Keratinocyte (primary cell): ENCODE results near the gene GH2. TPM values are rescaled to one million over a fixed set of nuclear protein-coding genes. Genes with fewer than 3 reads are reported as not detected.
"Not testable (repeated sequence)": the region's sequence is repeated elsewhere in the genome, so short reads cannot be mapped to it uniquely, and the experiment has no call there.

Experiments used
- DNase-seq: peaks from one replicate; pipeline ENCODE4 v3.0.0-alpha.2; 2011; ENCODE audit warnings: low read depth, missing footprints, low spot score
- FAIRE-seq: peaks from 2 replicates; lab custom pipeline; 2011; peaks lifted over from hg19 to GRCh38; lab: Jason Lieb, UNC
- H2AFZ ChIP-seq: 2 replicates; pipeline ENCODE4 v1.6.0; 2012; ENCODE audit warnings: low read length, control low read depth, inconsistent platforms; ENCODE audit not compliant: control insufficient read depth
- H3K27ac ChIP-seq: 2 replicates; pipeline ENCODE4 v1.5.1; 2011; ENCODE audit warnings: low read length; ENCODE audit not compliant: control insufficient read depth, insufficient read depth
- H3K27me3 ChIP-seq: 3 replicates; pipeline ENCODE4 v1.6.0; 2011; ENCODE audit warnings: low read length; ENCODE audit not compliant: control insufficient read depth, insufficient read depth; ENCODE audit errors: extremely low read depth
- H3K36me3 ChIP-seq, 2 experiments: 2 replicates in 1 of 2; 3 replicates in 1 of 2; pipeline ENCODE4 v1.5.1; 2011; ENCODE audit warnings: low read length in 2 of 2, mild to moderate bottlenecking in 1 of 2; ENCODE audit not compliant: control insufficient read depth in 2 of 2, insufficient read depth in 2 of 2; ENCODE audit errors: extremely low read depth in 1 of 2
- H3K4me1 ChIP-seq: 3 replicates; pipeline ENCODE4 v1.5.1; 2011; ENCODE audit warnings: low read length; ENCODE audit not compliant: control insufficient read depth, insufficient read depth; ENCODE audit errors: extremely low read depth
- H3K4me2 ChIP-seq: 3 replicates; pipeline ENCODE4 v1.6.0; 2011; ENCODE audit warnings: low read depth, low read length; ENCODE audit not compliant: control insufficient read depth, insufficient read depth; ENCODE audit errors: extremely low read depth
- H3K4me3 ChIP-seq, 3 experiments: fragments of 200-600 bp in 1 of 3; sonication (generic) in 1 of 3; 2 replicates in 2 of 3; 3 replicates in 1 of 3; pipeline ENCODE4 v1.5.1; 2011 to 2016; ENCODE audit warnings: low read length in 3 of 3, mild to moderate bottlenecking in 3 of 3, control low read depth in 2 of 3, inconsistent platforms in 1 of 3, low read depth in 1 of 3, mixed read lengths in 1 of 3, mixed run types in 1 of 3, moderate library complexity in 1 of 3; ENCODE audit not compliant: control insufficient read depth in 2 of 3, insufficient read depth in 2 of 3; ENCODE audit errors: extremely low read depth in 1 of 3
- H3K79me2 ChIP-seq: 2 replicates; pipeline ENCODE4 v1.6.0; 2012; ENCODE audit warnings: low read length; ENCODE audit not compliant: control insufficient read depth, insufficient read depth
- H3K9ac ChIP-seq: 3 replicates; pipeline ENCODE4 v1.6.0; 2011; ENCODE audit warnings: low read length; ENCODE audit not compliant: control insufficient read depth, insufficient read depth; ENCODE audit errors: extremely low read depth
- H3K9me1 ChIP-seq: 3 replicates; pipeline ENCODE4 v1.6.0; 2011; ENCODE audit warnings: low read length; ENCODE audit not compliant: control insufficient read depth, insufficient read depth; ENCODE audit errors: extremely low read depth
- H3K9me3 ChIP-seq: 2 replicates; pipeline ENCODE4 v1.5.1; 2012; ENCODE audit warnings: low read depth, low read length; ENCODE audit not compliant: control insufficient read depth
- H4K20me1 ChIP-seq: 3 replicates; pipeline ENCODE4 v1.6.0; 2011; ENCODE audit warnings: low read length; ENCODE audit not compliant: control insufficient read depth, insufficient read depth; ENCODE audit errors: extremely low read depth
- CTCF ChIP-seq, 3 experiments: IDR thresholded peaks in 1 of 3; conservative IDR thresholded peaks in 1 of 3; optimal IDR thresholded peaks in 1 of 3; 2 replicates in 2 of 3; 3 replicates in 1 of 3; pipeline versions ENCODE3 to v1.5.1; 2011; ENCODE audit warnings: low read length in 3 of 3, mild to moderate bottlenecking in 3 of 3, moderate library complexity in 2 of 3, control low read depth in 1 of 3, inconsistent platforms in 1 of 3; ENCODE audit not compliant: insufficient read depth in 2 of 3; ENCODE audit errors: extremely low read depth in 1 of 3
- EZH2 ChIP-seq: IDR thresholded peaks from one replicate; pipeline ENCODE4 v1.6.1; 2012; ENCODE audit warnings: inconsistent platforms, mild to moderate bottlenecking, low read length, moderate library complexity
- dilution Hi-C: fragments of 300-500 bp; cut with MboI; formaldehyde crosslinking; loops from one replicate; pipeline ENCODE4 v1.7.0; 2020; ENCODE audit warnings: low sequenced_read_pairs; ENCODE audit not compliant: extremely low pct_ligation_motif_present
- polyA plus RNA-seq, 5 experiments: library from polyadenylated mRNA; depleted of rRNA in 3 of 5; stranded (reverse) in 3 of 5; stranded (forward) in 1 of 5; unstranded in 1 of 5; fragments of >200 nt; gene quantifications; 1 replicate in 1 of 5; 2 replicates in 3 of 5; 3 replicates in 1 of 5; pipeline versions ENCODE4 v1.2.1 to v1.2.3, GENCODE V29; 2011 to 2012; ENCODE audit warnings: missing spikeins in 2 of 5, low read depth in 1 of 5, low replicate concordance in 1 of 5

The GH2 gene
- polyA plus RNA-seq, 1 donor (not counting 4 experiments of a cell fraction or from before 2014, with no cell fraction given), result not detected

DNA sequence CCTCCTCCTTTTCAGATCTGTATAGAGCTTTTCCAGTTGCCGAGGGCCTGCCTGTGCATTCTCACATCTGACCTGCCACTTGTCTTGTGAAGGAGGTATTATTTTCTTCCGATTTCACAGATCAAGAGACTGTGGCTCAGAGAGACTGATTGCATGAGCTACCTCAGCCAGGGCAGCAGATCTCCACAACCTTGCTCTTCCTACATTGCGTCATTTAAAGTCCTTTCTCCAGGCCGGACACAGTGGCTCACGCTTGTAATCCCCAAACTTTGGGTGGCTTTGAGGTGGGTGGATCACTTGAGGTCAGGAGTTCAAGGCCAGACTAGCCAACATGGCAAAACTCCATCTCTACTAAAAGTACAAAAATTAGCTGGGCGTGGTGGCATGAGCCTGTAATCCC lies 38.3 kb upstream of the GH2 start:
- H3K9me3 ChIP-seq, FAIRE-seq, dilution Hi-C loops: not testable (repeated sequence)

DNA sequence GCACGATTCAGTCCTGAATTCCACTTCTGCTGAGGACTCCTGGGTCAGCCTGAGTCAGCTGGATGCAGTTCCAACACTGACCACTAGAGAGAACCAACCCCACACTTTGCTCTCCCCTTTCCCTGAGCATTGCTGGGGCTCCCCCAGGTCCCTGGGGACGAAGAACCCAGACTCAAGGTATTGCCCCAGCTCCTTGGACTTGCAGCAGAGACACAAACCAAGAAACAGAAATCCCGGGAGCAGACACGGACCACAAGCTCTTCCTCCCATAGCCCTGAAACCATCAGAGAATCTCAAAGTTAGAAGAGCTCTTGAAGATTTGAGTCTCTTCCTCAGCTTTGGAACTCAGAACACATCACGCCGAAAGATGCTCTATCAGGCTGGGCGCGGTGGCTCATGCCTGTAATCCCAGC lies 37.6 kb upstream of the GH2 start:
- DNase-seq (no peak), FAIRE-seq (peak; percentile 32)
- Histone ChIP-seq H3K9me3 (no peaks in the 10 kb centered on the region), H3K9me1 (no peaks in the 10 kb centered on the region), H3K4me1 (no peaks in the 10 kb centered on the region), H3K36me3 (no peaks in the 10 kb centered on the region), H4K20me1 (no peaks in the 10 kb centered on the region), H3K27ac (no peak overlapping the region), H3K27me3 (no peaks in the 10 kb centered on the region), H2AFZ (no peak overlapping the region), H3K9ac (no peak overlapping the region), H3K79me2 (no peaks in the 10 kb centered on the region), H3K4me2 (no peak overlapping the region), H3K4me3 (no peak overlapping the region)
- TF ChIP-seq CTCF (optimal IDR thresholded peaks at IDR 0.05 in 1 of 3, IDR thresholded peaks at IDR 0.05 in 1 of 3, conservative IDR thresholded peaks at IDR 0.05 in 1 of 3; ENCODE audit: extremely low read depth in 1 of 3, insufficient read depth in 2 of 3, low read length in 3 of 3) (peak; percentile 77 to 92 (median 89)), EZH2 (no peak)
- dilution Hi-C loops, result no loop called here

More for the DNA sequence above, 38.3 kb upstream of the GH2 start:
- not testable (repeated sequence) for H3K4me2 ChIP-seq, H4K20me1 ChIP-seq, DNase-seq, H3K9me1 ChIP-seq, H3K9ac ChIP-seq, H3K27me3 ChIP-seq, H2AFZ ChIP-seq, H3K79me2 ChIP-seq, H3K4me1 ChIP-seq, H3K36me3 ChIP-seq, H3K27ac ChIP-seq, H3K4me3 ChIP-seq

DNA sequence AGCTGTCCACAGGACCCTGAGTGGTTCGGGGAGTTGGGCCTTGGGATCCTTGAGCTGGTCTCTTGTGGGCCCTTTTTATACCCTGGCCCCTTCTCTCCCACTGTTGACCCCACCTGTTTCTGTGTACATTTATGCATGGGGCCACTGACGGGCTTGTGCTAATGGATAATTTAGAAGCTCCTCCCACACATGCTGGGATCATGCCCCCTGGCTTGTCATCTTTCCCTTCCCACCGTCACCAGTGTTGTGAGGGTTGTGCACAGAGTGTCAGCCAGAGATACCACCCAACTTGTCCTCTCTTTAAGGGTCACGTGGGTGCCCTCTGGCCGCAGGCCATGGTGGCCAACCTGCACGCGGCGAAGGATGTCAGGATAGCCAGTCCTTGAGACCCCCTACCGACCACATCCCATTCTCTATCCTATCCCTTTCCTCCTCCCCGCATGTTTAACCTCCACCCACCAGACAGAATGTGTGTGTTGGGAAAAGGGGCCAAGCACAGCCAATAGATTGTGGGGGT lies 37.1 kb upstream of the GH2 start, which contains the start of gene GH1:
TSS of gene GH1 (minus strand) at position 51 of the 517 bp plus-strand sequence. CDS start 63 bp downstream, outside the sequence.
- H3K27me3 ChIP-seq, H2AFZ ChIP-seq, FAIRE-seq, dilution Hi-C loops, H3K9ac ChIP-seq, H3K79me2 ChIP-seq, H3K27ac ChIP-seq, H3K4me3 ChIP-seq, H3K4me2 ChIP-seq, H3K9me3 ChIP-seq, H3K9me1 ChIP-seq, H4K20me1 ChIP-seq, DNase-seq, H3K4me1 ChIP-seq, H3K36me3 ChIP-seq: not testable (repeated sequence)
